Stimulated activated CD8-positive, alpha-beta memory T cell treated with anti-CD3 and anti-CD28 coated beads, Interleukin-15, amount 100 ng/mL, for 4 hours (primary cell): ENCODE data around the gene OR2AG1.

Experiments
- DNase-seq, 2 donors: peaks; one replicate each; pipeline ENCODE4 v3.0.0-alpha.2; 2020; ENCODE audit warnings: low read depth in 2 of 2

OR2AG1 gene

GRCh38 chr11:6782720-6783119 lies at the start of gene OR2AG1:
TSS of gene OR2AG1 (plus strand) at chr11:6783020. CDS start at chr11:6785038, 2,018 bp downstream.
- DNase-seq: no peak

- no peak for DNase-seq
These were observed 49.2 kb upstream of the OR2AG1 start for GRCh38 chr11:6733326-6734275.

GRCh38 chr11:6734616-6735015 lies 48.2 kb upstream of the OR2AG1 start:
- DNase-seq: no peak

- no peak for DNase-seq
These were observed 47.5 kb upstream of the OR2AG1 start for GRCh38 chr11:6735306-6735705.

GRCh38 chr11:6736495-6737121 lies 46.2 kb upstream of the OR2AG1 start:
- no peak for DNase-seq

- DNase-seq: peak in 1 of 2 donors; percentile 41
These were observed 44.9 kb upstream of the OR2AG1 start for GRCh38 chr11:6737872-6738466.

DNA sequence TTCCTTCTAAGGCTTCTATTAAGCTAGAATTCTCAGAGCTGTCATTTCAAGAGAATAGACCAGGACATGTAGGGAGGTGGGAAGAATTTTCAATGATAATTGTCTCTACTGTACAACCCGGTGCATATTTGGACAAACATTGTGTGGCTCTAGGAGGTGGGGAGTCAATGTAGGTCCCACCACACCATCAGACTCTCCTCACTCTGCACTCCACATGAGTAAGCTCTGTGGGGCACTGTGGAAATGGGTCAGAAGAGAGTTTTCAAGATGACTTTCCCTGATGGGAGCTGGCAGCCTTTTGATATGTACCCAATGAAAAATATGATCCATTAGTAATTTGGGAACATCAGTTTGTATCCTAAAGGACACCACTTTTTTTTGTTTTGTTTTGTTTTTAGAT lies 44.2 kb upstream of the OR2AG1 start:
- DNase-seq: no peak

DNA sequence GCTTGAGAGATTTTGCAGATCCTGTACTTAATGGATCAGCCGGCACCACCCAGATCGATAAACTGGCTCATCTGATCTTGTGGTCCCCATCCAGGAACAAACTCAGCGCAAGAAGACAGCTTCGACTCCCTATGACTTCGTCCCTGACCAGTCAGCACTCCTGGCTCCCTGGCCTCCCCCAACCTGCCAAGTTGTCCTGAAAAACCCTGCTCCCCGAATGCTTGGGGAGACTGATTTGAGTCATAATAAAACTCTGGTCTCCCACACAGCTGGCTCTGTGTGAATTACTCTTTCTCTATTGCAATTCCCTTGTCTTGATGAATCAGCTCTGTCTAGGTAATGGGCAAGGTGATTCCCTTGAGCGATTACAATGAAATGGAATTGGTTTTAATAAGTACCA lies 40.6 kb upstream of the OR2AG1 start:
- DNase-seq: no peak

GRCh38 chr11:6745018-6745417 lies 37.8 kb upstream of the OR2AG1 start:
- no peak for DNase-seq

DNA sequence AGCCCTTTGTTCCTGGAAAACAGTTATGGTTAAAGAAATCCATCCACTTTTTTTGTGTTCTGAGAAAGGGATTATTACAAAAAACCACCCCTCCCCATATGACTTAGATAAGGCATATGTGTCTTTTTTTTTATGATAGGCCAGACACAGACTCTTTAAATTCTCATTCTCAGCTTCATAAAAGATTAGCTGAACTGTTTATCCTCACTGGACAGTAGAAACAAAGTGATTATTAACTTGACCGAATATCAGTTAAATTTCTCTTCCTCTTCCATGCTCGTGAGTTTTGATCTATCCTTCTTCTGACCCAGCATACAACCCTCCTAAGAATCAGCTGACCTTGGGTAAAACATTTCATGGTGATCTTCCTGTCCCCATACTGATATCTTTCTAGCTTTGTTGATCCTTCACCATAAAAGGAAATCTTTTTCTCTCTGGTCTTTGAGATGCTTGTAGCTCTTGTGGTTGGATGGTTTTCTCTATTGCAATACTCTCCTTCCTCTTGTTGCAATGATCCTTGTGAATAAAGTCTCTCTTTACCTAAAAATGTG lies 37.3 kb upstream of the OR2AG1 start:
- no peak for DNase-seq

- DNase-seq: peak in 1 of 2 donors; percentile 10
These were observed 36.7 kb upstream of the OR2AG1 start for GRCh38 chr11:6746086-6746618.

DNA sequence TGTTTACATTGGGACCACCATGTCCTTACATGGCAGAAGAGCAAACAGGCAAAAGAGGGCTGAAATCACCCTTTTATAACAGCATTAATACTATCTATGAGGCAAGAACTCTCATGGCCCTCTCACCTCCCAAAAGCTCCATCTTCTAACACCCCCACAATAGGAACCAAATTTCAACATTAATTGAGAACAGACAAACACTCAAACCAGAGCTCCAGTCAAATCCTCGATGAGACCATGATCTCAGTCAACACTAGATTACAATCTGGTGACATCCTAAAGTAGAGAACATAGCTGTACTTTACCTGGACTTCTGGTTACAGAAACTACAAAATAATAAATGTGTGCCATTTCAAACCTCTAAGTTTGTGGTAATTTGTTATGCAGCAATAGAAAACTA lies 36.2 kb upstream of the OR2AG1 start:
- DNase-seq: no peak

- no peak for DNase-seq
These were observed 35.6 kb upstream of the OR2AG1 start for GRCh38 chr11:6747097-6747668.

- DNase-seq: no peak
These were observed 27.4 kb upstream of the OR2AG1 start for GRCh38 chr11:6755303-6755952.

DNA sequence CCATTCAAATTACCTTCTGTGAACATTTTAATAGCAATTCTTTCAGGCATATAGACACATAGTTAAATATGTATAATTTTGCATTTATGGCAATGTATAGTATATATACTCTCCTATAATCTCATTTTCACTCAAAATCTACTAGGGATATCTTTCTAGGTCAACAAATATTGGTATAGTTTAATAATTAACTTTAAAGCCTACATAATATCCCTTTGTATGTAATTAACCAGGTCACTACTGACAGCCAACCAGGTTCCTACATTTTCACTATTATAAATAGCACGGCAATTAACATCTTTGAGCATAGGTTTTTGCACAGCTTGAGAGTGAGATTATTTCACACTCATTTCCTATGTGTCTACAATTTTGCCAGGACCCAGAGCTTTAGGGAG lies 26.9 kb upstream of the OR2AG1 start:
- no peak for DNase-seq

DNA sequence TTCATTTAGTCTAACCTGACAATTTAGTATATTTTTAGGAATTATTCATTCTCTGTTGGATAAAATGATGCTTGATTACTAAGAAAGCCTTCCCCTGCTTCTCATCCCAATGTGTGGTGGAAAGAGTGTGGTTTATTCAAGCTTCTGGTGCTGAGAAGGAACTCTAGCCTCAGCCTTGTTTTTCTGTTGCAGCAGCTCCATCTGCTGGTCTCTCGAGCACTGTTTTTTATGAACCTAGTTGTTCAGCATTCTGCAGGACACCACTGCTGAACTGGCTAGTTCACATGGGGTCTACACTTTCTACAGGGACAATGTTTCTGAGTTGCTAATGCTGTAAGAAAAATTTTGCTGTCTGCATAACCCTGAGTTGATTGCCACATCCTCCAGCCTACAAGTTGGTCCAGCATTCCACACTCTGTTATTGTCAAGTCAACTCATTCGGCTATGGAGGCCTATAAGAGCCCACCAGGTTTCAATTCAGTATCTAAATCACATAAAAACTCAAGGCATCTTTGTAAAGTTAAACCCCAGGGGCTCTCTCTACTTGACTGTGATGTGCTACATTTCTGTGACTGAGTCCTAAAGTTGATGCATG lies 25.4 kb upstream of the OR2AG1 start:
- peak in 1 of 2 donors; percentile 30 for DNase-seq

- no peak for DNase-seq
These were observed 10.6 kb upstream of the OR2AG1 start, which contains the start of gene OR2AG2 for GRCh38 chr11:6771926-6772893. TSS of gene OR2AG2 (minus strand) at chr11:6771976. CDS start at chr11:6768957, 3,019 bp downstream.

GRCh38 chr11:6778518-6778917 lies 4.3 kb upstream of the OR2AG1 start:
- DNase-seq: no peak

DNA sequence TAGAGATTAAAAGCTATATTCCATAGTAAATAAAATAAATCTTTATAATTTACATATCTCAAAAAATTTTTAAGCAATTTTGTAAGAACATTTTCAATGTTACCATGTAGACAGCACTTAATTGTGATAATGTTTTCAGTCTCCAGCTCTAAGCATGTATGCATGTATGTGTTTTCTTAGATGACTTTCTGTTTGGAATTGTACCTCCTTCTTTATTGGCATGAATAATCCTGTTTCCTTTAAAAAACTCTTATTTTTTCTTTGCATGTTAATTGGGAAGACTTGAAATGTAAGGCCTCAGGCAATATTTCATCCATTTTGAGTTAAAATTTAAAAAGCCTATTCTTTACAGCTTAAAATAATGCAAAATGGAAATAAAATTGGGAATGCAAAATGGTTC lies 2.0 kb upstream of the OR2AG1 start:
- no peak for DNase-seq
